GM21825 (cell line): Measurements from ENCODE around the gene LCN15.
"Not testable (repeated sequence)": the region's sequence is repeated elsewhere in the genome, so short reads cannot be mapped to it uniquely, and the experiment has no call there.

Experiments used
- ATAC-seq: cut with Tn5 transposase; IDR thresholded peaks from one replicate; pipeline ENCODE4 v1.9.1; 2021; ENCODE audit warnings: mild to moderate bottlenecking, moderate library complexity; ENCODE audit not compliant: unreplicated experiment

Gene LCN15

GRCh38 chr9:136756836-136757235 lies 7.5 kb downstream of the LCN15 start:
- ATAC-seq: no peak

- ATAC-seq: no peak
These were observed 8.2 kb downstream of the LCN15 start for GRCh38 chr9:136756134-136756438.

GRCh38 chr9:136755302-136756133 lies 8.8 kb downstream of the LCN15 start:
- not testable (repeated sequence) for ATAC-seq

- ATAC-seq: no peak
These were observed 9.6 kb downstream of the LCN15 start for GRCh38 chr9:136754626-136755301.

GRCh38 chr9:136754059-136754572 lies 10.2 kb downstream of the LCN15 start:
- ATAC-seq: no peak

GRCh38 chr9:136753371-136754058 lies 10.8 kb downstream of the LCN15 start:
- ATAC-seq: no peak

- no peak for ATAC-seq
These were observed 12.5 kb downstream of the LCN15 start for GRCh38 chr9:136751814-136752213.

- no peak for ATAC-seq
These were observed 13.1 kb downstream of the LCN15 start for GRCh38 chr9:136751244-136751643.

GRCh38 chr9:136750526-136750925 lies 13.8 kb downstream of the LCN15 start:
- no peak for ATAC-seq

- no peak for ATAC-seq
These were observed 15.4 kb downstream of the LCN15 start for GRCh38 chr9:136748666-136749611.

- ATAC-seq: no peak
These were observed 16.1 kb downstream of the LCN15 start, which contains the start of gene LCN6 for GRCh38 chr9:136748201-136748600. Gene LCN6, minus strand, starts transcription at chr9:136748525. Its CDS starts 42 bp downstream, at chr9:136748483.

- ATAC-seq: no peak
These were observed 16.9 kb downstream of the LCN15 start for GRCh38 chr9:136747161-136748060.

- ATAC-seq: no peak
These were observed 17.7 kb downstream of the LCN15 start for GRCh38 chr9:136746621-136747020.

- ATAC-seq: no peak
These were observed 18.2 kb downstream of the LCN15 start for GRCh38 chr9:136746155-136746490.

- ATAC-seq: no peak
These were observed 18.7 kb downstream of the LCN15 start for GRCh38 chr9:136745389-136746154.

- no peak for ATAC-seq
These were observed 19.5 kb downstream of the LCN15 start for GRCh38 chr9:136744773-136745172.

GRCh38 chr9:136743639-136744211 lies 20.6 kb downstream of the LCN15 start:
- ATAC-seq: no peak

- no peak for ATAC-seq
These were observed 21.5 kb downstream of the LCN15 start, which contains the start of gene LCN10 for GRCh38 chr9:136742591-136743391. Gene LCN10, minus strand, starts transcription at chr9:136742940. Its CDS starts 37 bp downstream, at chr9:136742903.
